Epithelial cell of proximal tubule (primary cell): Measurements from ENCODE around the gene VPS8. TPM values are rescaled to one million over a fixed set of nuclear protein-coding genes. Genes with fewer than 3 reads are reported as not detected.

Experiments
- DNase-seq: peaks from one replicate; pipeline ENCODE4 v3.0.0-alpha.2; 2011; ENCODE audit warnings: low read depth
- H3K4me3 ChIP-seq: 2 replicates; pipeline ENCODE4 v1.5.1; 2011; ENCODE audit warnings: low read depth, mild to moderate bottlenecking, low read length
- CTCF ChIP-seq: conservative IDR thresholded peaks from 2 replicates; pipeline ENCODE4 v1.5.1; 2012; ENCODE audit warnings: low read depth, mild to moderate bottlenecking, low read length
- total RNA-seq: library from RNA; depleted of rRNA; stranded (reverse); fragments of >200 nt; gene quantifications from 2 replicates; pipeline ENCODE4 v1.2.3, GENCODE V29; 2015

The VPS8 gene
- total RNA-seq, 1 donor from 2014 or later = 16.7 TPM

DNA sequence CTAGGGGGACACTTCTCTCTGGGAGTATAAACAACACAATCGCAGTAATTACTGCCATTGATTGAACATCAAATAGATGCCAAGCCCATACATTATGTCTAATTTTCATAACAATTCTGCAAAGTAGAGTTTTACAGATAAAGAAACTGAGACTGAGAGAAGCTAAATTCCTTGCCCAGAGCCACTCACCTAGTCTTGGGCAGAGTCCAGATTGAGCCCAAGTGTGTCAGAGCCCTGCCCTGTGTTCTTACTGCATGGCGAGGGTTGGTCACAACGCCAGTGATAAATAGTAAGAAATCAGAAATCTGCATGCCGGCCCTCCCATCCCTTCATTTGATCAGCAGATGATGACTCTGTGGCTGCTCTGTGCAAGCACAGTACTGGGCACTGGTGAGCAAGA is 234.6 kb downstream of the VPS8 start:
- TF ChIP-seq CTCF = no peak
- H3K4me3 ChIP-seq = no peak overlapping the region
- DNase-seq = no peak

DNA sequence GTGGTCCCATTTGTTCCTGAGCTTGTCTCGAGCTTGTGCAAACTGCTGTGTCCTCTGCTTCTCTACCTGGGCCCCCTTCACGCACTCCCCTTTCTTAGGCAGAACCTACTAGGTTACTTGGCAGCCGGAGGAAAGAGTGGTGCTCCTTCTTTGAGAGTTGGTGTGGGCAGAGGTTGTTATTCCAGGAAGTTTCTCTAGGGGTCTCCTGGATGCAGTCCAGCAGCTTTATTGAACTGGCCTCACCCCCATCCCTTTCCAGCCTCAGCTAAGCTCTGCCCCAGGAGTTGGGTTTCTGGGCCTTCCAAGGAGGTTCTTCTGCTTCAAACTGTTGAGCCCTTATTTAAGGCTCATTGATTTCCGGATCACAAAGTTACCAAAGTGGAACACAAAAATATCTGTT is 237.7 kb downstream of the VPS8 start:
- no peak for DNase-seq

DNA sequence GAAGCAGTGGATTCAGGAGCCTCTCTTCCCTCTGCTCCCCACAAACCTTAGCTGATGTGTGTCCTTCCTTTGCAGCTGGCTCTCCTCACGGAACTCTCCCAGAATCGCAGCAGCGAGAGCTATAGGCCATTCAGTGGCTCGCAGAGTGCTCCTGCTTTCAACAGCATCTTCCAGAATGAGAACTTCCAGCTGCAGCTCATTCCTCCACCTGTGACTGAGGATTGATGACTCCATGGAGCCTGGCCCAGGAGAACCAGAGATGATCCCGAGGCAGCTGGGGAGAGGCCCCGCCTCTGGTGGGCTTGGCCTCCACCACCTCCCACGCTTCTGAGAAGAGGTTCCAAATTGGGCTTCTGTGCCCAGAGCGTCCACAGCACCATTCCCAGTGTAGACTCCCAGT is 239.8 kb downstream of the VPS8 start:
- no peak overlapping the region for H3K4me3 ChIP-seq
- TF ChIP-seq CTCF = no peak
- no peak for DNase-seq

More for the DNA sequence above, 237.7 kb downstream of the VPS8 start:
- no peak for TF ChIP-seq CTCF
- H3K4me3 ChIP-seq = no peak overlapping the region

- no peak for DNase-seq
- no peak for TF ChIP-seq CTCF
- H3K4me3 ChIP-seq = no peak overlapping the region
Measured at GRCh38 chr3:185052631-185053030, 240.7 kb downstream of the VPS8 start.

GRCh38 chr3:185056908-185057307 is 244.9 kb downstream of the VPS8 start:
- H3K4me3 ChIP-seq = no peak overlapping the region
- DNase-seq = no peak
- TF ChIP-seq CTCF = no peak

DNA sequence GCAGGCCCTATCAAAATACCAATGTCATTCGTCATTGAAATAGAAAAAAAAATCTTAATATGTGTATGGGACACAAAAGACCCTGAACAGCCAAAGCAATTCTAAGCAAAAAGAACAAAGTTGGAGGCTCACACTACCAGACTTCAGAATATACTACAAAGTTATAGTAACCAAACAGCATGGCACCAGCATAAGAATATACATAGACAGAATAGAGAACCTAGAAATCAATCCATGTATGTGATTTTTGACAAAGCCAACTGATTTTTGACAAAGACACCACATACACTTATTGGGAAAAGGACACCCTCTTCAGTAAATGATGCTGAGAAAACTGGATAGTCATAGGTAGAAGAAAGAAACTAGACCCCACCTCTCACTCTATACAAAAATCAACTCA is 245.9 kb downstream of the VPS8 start:
- H3K4me3 ChIP-seq = no peak overlapping the region
- no peak for DNase-seq
- no peak for TF ChIP-seq CTCF

DNA sequence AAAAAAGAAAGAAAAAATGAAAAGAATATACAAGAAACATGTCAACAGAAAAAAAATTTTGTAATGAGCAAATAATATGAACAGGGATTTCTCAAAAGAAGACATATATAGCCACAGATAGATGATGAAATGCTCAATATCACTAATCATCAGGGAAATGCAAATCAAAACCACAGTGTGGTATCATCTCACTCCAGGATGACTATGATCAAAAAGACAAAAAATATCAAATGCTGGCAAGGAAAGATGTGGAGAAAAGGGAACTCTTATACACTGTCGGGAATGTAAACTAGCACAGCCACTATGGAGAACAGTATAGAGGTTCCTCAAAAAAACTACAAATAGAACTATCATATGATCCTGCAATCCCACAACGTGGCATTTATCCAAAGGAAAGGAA is 246.8 kb downstream of the VPS8 start:
- H3K4me3 ChIP-seq = no peak overlapping the region
- no peak for TF ChIP-seq CTCF
- no peak for DNase-seq
